GM13977 (cell line): ENCODE data around the gene ZNF324.
"Not testable (repeated sequence)": the region's sequence is repeated elsewhere in the genome, so short reads cannot be mapped to it uniquely, and the experiment has no call there.

ENCODE experiments used
- DNase-seq: peaks from one replicate; pipeline ENCODE4 v3.0.0; 2012; ENCODE audit warnings: low spot score
- CTCF ChIP-seq: IDR thresholded peaks from 2 replicates; pipeline ENCODE4 v1.5.1; 2012; ENCODE audit warnings: mild to moderate bottlenecking, control low read depth; ENCODE audit not compliant: insufficient read depth; ENCODE audit errors: extremely low read depth, missing control alignments
- in situ Hi-C: fragments of 300-500 bp; cut with MboI; formaldehyde crosslinking; loops from one replicate; pipeline ENCODE4 v1.12.0; 2022; ENCODE audit warnings: low sequenced_read_pairs, low pct_unique_long_range_greater_than_20kb, mixed read lengths, inconsistent platforms; ENCODE audit not compliant: unreplicated experiment

ZNF324 gene

GRCh38 chr19:58466089-58466759 is 656 bp upstream of the ZNF324 start:
- DNase-seq = no peak
- no peak for TF ChIP-seq CTCF
- in situ Hi-C loops = no loop called here

GRCh38 chr19:58468216-58468839 is 1.4 kb downstream of the ZNF324 start:
- in situ Hi-C loops = no loop called here
- TF ChIP-seq CTCF = no peak
- no peak for DNase-seq

- in situ Hi-C loops = no loop called here
- DNase-seq = no peak
- no peak for TF ChIP-seq CTCF
Measured at GRCh38 chr19:58469241-58470013, 2.5 kb downstream of the ZNF324 start.

GRCh38 chr19:58470837-58471543 is 4.1 kb downstream of the ZNF324 start:
- in situ Hi-C loops = not testable (repeated sequence)

GRCh38 chr19:58471736-58472135 is 4.9 kb downstream of the ZNF324 start:
- in situ Hi-C loops = no loop called here
- no peak for TF ChIP-seq CTCF
- no peak for DNase-seq

More at GRCh38 chr19:58470837-58471543, 4.1 kb downstream of the ZNF324 start:
- not testable (repeated sequence) for DNase-seq

GRCh38 chr19:58473775-58474174 is 6.9 kb downstream of the ZNF324 start:
- TF ChIP-seq CTCF = no peak
- DNase-seq = no peak
- in situ Hi-C loops = no loop called here
